NOMO-1 treated with dmso at 0.1 percent for 144 hours (cell line): Measurements from ENCODE around the gene ST7.

Experiments used
- DNase-seq: peaks from one replicate; lab custom pipeline; 2025; ENCODE audit not compliant: unreplicated experiment; lab: John Stamatoyannopoulos, UW

The ST7 gene

DNA sequence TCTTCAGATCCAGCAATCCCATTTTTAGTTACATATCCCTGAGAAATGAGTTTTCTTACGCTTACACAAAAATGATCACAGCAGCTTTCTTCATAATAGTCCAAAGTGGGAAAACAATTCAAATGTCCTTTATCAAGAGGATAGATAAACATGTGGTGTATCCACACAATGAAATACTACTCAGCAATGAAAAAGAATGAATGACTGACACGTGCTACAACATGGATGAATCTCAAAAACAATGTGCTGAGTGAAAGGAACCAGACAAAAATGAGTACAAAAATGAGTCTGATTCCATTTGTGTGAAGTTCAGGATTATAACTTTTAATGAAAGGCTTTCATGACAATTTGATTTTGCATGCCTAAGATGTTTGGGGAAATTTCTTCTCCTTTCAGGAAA, 230.4 kb downstream of the ST7 start:
- no peak for DNase-seq

GRCh38 chr7:117184367-117184766, 231.1 kb downstream of the ST7 start:
- DNase-seq, result no peak

DNA sequence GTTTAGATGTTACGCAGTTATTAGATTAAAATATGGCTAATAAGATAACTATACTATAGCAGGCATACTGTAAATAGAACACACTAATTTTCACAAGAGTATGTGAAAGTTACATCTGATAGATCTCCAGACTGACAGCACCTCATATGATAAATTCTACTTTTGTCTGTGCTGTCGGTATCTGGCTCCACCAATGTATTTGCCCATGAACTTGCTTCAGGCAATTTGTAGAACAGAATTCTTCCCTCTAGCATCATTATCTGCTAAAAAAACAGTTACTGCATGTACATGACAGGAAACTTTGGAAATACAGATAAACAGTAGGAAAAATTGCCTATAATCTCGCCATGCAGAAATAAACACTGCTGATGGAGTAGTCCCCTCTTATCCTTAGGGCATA, 231.8 kb downstream of the ST7 start:
- DNase-seq, result no peak

DNA sequence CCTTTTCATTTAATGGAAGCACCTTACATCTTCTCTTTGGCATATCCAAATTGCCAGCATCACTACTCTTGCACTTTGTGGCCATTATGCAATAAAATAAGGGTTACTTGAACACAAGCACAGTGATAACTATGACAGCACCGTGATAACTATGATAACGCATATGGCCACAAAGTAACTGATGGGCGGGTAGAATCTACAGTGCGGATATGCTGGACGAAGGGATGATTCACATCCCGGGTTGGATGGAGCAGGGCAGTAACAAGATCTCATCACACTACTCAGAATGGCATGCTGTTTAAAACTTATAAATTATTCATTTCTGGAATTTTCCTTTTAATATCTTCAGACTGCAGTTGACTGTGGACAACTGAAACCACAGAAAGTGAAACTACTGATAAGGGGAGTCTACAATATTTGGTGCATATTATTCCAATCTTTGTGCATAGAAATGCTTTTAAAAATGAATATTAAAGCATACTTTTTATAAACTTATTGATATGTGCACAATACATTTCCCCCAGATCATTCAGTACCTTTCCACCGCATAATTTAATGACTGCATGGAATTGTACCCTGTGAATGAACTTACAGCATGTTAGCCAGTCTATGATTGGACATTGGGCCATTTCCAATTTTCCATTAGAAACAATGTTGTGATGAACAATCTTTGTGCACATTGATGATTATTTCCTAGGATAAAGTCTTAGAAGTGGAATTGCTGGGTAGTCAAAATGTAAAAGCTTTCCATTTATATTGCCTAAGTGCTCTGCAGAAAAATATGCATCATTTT, 233.1 kb downstream of the ST7 start:
- DNase-seq, result no peak

DNA sequence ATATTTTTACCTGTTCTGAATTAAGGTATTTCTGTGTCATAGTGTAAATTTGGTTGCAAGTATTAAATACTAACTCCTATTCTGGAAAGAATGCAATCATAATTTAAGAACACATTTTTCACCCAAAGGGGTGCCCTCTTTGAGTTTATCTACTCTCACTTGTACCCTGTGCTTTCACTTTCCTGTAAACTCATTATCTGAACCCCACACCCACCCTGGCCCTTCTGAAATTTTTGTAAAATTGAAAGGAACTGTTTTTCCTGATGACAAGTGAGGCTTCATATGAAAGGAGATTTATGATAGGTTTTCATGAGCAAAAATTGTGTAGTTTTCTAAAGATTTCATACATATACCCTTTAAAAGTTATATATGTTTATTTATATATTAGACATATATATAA, 235.1 kb downstream of the ST7 start:
- DNase-seq, result no peak

GRCh38 chr7:117188949-117189592, 235.8 kb downstream of the ST7 start:
- DNase-seq, result no peak

GRCh38 chr7:117190104-117190503, 236.8 kb downstream of the ST7 start:
- DNase-seq, result no peak

- DNase-seq, result no peak
Measured at GRCh38 chr7:117190746-117191435, 237.6 kb downstream of the ST7 start.

GRCh38 chr7:117192108-117192507, 238.8 kb downstream of the ST7 start:
- no peak for DNase-seq

DNA sequence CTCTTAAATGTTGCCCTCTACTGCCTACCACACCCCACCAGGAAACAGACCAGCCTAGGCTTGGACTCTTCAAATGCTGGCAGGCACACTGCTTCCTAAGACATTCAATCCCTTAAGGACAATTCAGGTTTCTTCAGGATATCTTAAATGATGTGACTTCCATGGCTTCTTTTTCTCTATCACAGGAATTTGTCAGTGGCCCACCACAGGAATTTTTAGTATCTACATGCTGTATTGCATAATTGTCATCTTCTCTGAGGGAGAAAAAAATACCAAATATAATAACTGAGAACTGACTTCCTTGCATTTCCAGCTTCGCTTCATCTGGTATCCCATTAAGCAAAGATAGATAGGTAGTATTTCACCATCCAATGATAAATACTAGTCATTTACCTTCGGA, 240.3 kb downstream of the ST7 start:
- DNase-seq, result no peak

- no peak for DNase-seq
Measured at GRCh38 chr7:117194445-117194844, 241.1 kb downstream of the ST7 start.

GRCh38 chr7:117195361-117196029, 242.2 kb downstream of the ST7 start:
- DNase-seq, result no peak

DNA sequence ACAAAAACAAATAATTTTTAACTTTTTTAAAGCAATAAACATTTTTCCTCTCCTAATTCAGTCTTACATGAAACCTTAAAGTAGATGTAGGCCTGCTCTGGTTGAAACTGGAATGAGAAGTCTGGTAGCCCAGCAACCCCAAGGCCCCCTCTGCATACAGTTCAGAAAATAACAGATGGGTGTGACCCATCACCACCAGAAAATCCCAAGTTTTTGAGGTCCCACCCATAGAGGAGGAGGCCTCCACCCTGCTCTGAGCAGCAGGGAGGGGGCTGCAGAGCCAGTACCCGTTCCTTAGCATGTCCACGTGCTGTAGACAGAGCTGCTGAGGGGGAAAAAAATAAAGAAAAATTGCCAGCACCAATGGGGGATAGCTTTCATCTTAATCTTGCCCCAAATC, 246.8 kb downstream of the ST7 start:
- DNase-seq, result no peak

- DNase-seq, result no peak
Measured at GRCh38 chr7:117200786-117201458, 247.6 kb downstream of the ST7 start.

- DNase-seq, result no peak
Measured at GRCh38 chr7:117202511-117202910, 249.2 kb downstream of the ST7 start.

GRCh38 chr7:117203205-117203604, 249.9 kb downstream of the ST7 start:
- DNase-seq, result no peak

DNA sequence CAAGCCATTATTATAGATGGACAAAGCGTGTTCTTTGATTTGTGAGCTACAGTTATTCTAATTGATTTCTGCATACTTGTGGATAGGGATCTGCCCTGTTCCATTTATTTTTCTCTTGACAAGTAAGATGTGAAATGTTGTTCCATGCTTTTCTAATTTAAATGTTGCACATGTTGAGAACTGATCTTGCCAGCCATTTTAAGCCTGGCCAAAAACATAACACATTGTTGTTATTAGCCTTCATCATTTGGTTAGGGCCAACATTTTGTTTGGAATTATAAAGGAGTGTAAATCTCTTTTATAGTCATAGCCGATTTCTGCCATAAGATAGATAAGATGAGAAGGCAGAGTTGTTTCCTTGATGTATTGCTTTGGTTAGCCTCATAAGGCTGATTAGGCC, 252.6 kb downstream of the ST7 start:
- no peak for DNase-seq

DNA sequence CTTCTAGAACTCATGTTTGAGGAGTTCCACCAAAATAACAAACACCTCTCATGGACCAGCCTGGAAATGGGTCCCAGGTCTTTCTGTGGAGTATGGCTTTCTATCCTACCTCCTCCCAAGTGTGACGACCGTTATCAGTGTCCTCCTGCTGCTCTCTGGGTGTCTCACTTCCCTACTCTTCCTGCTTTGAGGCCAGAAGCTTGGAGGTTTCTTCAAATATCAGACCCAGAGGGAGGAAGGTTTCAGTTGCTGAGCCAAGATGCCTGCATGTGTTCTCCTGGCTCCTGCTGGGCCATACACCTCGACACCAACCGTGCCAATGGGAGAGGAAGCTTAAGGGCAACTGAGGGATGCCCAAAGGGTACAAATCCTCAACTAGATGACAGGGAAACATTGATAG, 255.0 kb downstream of the ST7 start:
- DNase-seq, result no peak

DNA sequence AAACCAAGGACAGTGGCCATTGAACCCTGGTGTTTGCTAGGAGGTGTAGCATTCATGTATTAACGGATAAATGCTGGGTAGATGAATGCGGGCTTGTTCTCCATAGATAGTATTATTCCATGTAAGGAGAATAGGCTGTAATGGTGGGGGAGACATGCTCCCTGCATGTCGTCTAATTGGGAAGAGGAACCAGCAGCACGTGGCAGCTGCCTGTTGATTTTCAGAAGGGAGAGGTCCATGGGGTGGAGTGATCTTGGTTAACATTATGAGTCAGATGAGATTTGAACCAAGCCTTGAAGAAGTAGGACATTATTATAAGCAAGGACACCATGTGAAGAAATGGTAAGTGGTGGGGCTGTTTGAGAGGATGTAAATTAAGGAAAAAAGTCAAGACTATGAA, 257.1 kb downstream of the ST7 start:
- DNase-seq, result no peak

DNA sequence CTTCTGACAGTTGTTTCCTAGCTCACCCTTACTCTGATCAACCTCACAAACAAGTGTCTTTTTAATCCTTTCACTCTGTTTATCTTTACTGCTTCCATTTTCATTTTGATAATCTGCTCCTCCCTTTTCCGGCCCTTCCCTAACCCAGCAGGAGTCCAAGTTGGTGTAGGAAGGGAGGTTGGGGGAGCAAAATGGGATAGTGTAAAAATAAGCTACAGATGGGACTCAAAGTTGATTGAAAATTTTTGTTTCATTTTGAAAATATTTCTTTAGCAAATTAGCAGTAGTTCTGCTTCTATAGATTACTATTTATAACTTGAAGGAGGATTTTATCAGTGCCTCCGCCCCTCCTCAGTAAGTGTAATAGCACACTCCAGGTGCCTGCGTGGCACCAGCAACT, 257.6 kb downstream of the ST7 start:
- DNase-seq, result no peak

GRCh38 chr7:117211614-117212013, 258.3 kb downstream of the ST7 start:
- no peak for DNase-seq
